Testis (tissue), 3 donors: Measurements from ENCODE around the gene PRDM12. TPM values are rescaled to one million over a fixed set of nuclear protein-coding genes. Genes with fewer than 3 reads are reported as not detected.

Source experiments
- DNase-seq: peaks from one replicate; pipeline ENCODE4 v3.0.0-alpha.2; 2019
- H3K27ac ChIP-seq, 2 donors: fragments of 200-600 bp; sonication (generic); one replicate each; pipeline ENCODE4 v1.5.1; 2019
- H3K27me3 ChIP-seq: fragments of 200-600 bp; sonication (generic); one replicate; pipeline ENCODE4 v1.5.1; 2019
- H3K36me3 ChIP-seq: fragments of 200-600 bp; sonication (generic); one replicate; pipeline ENCODE4 v1.5.1; 2017; ENCODE audit warnings: low read depth; ENCODE audit errors: missing control alignments
- H3K4me1 ChIP-seq: fragments of 200-600 bp; sonication (generic); one replicate; pipeline ENCODE4 v1.5.1; 2019
- H3K4me3 ChIP-seq, 2 donors: fragments of 200-600 bp; sonication (generic); one replicate each; pipeline ENCODE4 v1.5.1; 2017 to 2019
- H3K9me3 ChIP-seq: fragments of 200-600 bp; sonication (generic); one replicate; pipeline ENCODE4 v1.5.1; 2017
- CTCF ChIP-seq, 3 experiments: fragments of 450-650 bp in 2 of 3; fragments of 200-600 bp in 1 of 3; sonication (generic) in 1 of 3; IDR thresholded peaks; one replicate each; pipeline ENCODE4 v1.5.1; 2016 to 2019; ENCODE audit warnings: antibody characterized with exemption in 3 of 3, mild to moderate bottlenecking in 2 of 3, moderate library complexity in 1 of 3
- POLR2A ChIP-seq: fragments of 450-650 bp; IDR thresholded peaks from one replicate; pipeline ENCODE4 v1.6.1; 2017; ENCODE audit warnings: antibody characterized with exemption, mild to moderate bottlenecking, moderate library complexity
- WGBS, 2 donors: methylation state at CpG; one replicate each; pipeline ENCODE4 v1.1.5; 2018; 5-methylcytosine and 5-hydroxymethylcytosine counted together
- intact Hi-C: fragments of 100-400 bp; cut with DNase I; formaldehyde crosslinking; loops from one replicate; pipeline ENCODE4 v1.15.1; 2023; ENCODE audit warnings: low total_unique reads
- polyA plus RNA-seq: library from polyadenylated mRNA; stranded (reverse); fragments of 350-450 nt; fragmentation: Illumina TruSeq; extraction: RNeasy Lipid Tissue Mini Kit (QIAGEN cat#74804); gene quantifications from one replicate; pipeline ENCODE4 v1.2.3, GENCODE V29; 2014; ENCODE audit warnings: low read depth, low replicate concordance; ENCODE audit not compliant: insufficient read depth
- total RNA-seq, 2 donors: library from RNA; depleted of rRNA; stranded (reverse); fragments of >200 nt; gene quantifications; one replicate each; pipeline ENCODE4 v1.2.3, GENCODE V29; 2016

Gene PRDM12
- total and polyA plus RNA-seq, 3 donors from 2014 or later, result 0.32 to 0.71 (median 0.68) TPM

DNA sequence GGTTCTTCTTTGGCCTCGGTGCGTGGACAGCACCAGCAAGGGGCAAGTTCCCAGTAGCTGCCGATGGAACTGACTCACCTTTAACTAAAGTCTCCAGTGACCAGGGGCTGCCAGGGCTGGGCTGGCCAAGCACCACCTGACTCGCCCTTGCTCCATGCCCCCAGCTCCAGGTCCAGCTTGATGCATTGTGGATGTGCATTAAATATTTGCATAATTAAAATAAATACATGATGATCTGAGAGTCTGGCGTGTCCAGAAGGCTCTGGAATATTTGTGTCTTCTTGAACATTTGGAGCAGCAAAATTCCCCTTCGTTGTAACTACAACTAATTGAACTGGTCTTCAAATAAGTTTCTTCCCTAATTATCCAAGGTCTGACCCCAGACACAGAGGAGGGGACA is 9.5 kb upstream of the PRDM12 start:
- 89% methylated on average over 6 of the region's 6 CpGs for WGBS, 2 donors
- DNase-seq, result no peak
- Histone ChIP-seq H3K9me3 (no peaks in the 10 kb centered on the region), H3K27ac (no peak overlapping the region), H3K36me3 (no peaks in the 10 kb centered on the region), H3K4me1 (no peaks in the 10 kb centered on the region), H3K27me3 (no peaks in the 10 kb centered on the region), H3K4me3 (no peak overlapping the region)
- TF ChIP-seq CTCF (IDR thresholded peaks at IDR 0.05) (no peak), POLR2A (no peak)
- intact Hi-C loops, result no loop called here

DNA sequence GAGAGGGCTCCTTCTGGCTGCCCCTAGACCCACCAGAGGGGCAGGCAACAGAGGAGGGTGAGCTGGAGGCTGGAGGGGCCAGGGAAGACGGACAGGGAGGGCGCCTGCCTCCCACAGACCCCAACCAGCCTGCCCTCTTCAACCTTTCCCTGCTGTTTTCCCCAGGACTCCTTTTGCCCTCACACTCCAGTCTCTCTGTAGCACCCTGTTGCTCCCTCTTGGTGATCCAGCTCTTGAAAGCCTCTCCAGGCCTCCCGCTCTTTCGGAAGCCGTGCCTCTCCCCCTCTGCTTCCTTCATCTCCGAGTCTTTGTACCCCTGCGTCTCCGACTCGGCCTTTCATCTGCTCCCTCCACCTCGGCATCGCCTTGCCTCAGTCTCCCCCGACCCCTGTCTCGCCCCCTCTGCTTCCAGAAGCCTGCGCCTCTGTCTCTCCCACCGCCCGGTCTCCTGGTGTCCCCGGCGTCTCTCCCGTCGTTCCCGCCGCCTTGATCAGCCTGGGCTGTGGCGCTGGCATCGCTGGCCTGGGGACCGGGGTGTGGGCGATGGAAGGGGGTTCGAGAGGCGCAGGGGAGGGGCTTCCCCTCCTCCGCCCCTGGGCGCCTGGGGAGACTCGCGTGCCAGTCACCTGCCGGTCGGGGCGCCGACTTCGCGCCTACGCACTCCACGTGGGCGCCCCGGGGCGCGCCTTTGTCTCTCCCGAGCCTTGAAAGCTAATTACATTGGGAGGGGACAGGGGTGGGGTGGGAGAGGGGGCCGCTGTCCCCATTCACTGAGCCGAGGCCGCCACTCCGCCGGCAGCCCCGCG is 5.3 kb upstream of the PRDM12 start:
- no peak overlapping the region for H3K27ac ChIP-seq
- H3K36me3 ChIP-seq, result no peaks in the 10 kb centered on the region
- no peak for DNase-seq
- H3K27me3 ChIP-seq, result peaks cover 14% of the 10 kb centered on the region
- WGBS, 2 donors, result 15 to 16% methylated on average over 27 to 49 of the region's 52 CpGs
- H3K9me3 ChIP-seq, result no peaks in the 10 kb centered on the region
- peaks cover 13% of the 10 kb centered on the region for H3K4me1 ChIP-seq
- intact Hi-C loops, result no loop called here
- TF ChIP-seq CTCF (IDR thresholded peaks at IDR 0.05) (no peak), POLR2A (no peak)
- H3K4me3 ChIP-seq, result peak overlapping the region in 1 of 2 donors; percentile 14

GRCh38 chr9:130659699-130660248 is 4.6 kb upstream of the PRDM12 start:
- no peak overlapping the region for H3K27ac ChIP-seq
- DNase-seq, result no peak
- H3K9me3 ChIP-seq, result no peaks in the 10 kb centered on the region
- WGBS, 2 donors, result 1 to 2% methylated on average over 42 to 53 of the region's 58 CpGs
- peaks cover 14% of the 10 kb centered on the region for H3K4me1 ChIP-seq
- H3K27me3 ChIP-seq, result peaks cover 14% of the 10 kb centered on the region
- intact Hi-C loops, result no loop called here
- H3K36me3 ChIP-seq, result no peaks in the 10 kb centered on the region
- H3K4me3 ChIP-seq, result peak overlapping the region; percentile 14 to 21
- TF ChIP-seq POLR2A (no peak), CTCF (IDR thresholded peaks at IDR 0.05) (no peak)

DNA sequence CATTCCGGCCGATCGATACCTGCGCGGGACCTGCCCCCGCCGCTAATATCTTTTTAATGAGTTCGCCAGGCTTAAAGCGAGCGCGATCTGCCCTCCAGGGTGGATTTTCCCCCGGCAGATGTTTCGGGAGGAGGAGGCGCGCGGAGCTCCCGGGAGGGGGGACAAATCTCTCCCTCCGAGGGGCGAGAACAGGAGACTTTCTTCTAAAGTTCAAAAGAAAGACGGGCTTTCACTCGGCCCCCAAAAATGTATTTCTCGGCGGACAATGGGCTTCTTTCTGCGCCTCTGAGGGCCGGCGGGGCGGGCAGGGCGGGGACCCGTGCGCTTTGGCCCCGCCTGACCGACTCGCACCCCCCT is 4.1 kb upstream of the PRDM12 start:
- Histone ChIP-seq H3K4me1 (peaks cover 14% of the 10 kb centered on the region), H3K9me3 (no peaks in the 10 kb centered on the region), H3K36me3 (no peaks in the 10 kb centered on the region), H3K4me3 (peak overlapping the region; percentile 14 to 21), H3K27ac (no peak overlapping the region), H3K27me3 (peaks cover 14% of the 10 kb centered on the region)
- intact Hi-C loops, result no loop called here
- WGBS, 2 donors, result 0 to 1% methylated on average over 15 to 33 of the region's 33 CpGs
- no peak for DNase-seq
- no peak for TF ChIP-seq CTCF (IDR thresholded peaks at IDR 0.05)
- no peak for TF ChIP-seq POLR2A
